DMS114 treated with DMSO at 0.1 percent for 48 hours (cell line): Measurements from ENCODE around the gene GCLC.
A peak's percentile ranks its signal among the peaks of the same experiment; 100 is the strongest.
"Not testable (repeated sequence)": the region's sequence is repeated elsewhere in the genome, so short reads cannot be mapped to it uniquely, and the experiment has no call there.

Experiments used
- DNase-seq: peaks from one replicate; lab custom pipeline; 2025; ENCODE audit not compliant: unreplicated experiment; lab: John Stamatoyannopoulos, UW

GCLC gene

DNA sequence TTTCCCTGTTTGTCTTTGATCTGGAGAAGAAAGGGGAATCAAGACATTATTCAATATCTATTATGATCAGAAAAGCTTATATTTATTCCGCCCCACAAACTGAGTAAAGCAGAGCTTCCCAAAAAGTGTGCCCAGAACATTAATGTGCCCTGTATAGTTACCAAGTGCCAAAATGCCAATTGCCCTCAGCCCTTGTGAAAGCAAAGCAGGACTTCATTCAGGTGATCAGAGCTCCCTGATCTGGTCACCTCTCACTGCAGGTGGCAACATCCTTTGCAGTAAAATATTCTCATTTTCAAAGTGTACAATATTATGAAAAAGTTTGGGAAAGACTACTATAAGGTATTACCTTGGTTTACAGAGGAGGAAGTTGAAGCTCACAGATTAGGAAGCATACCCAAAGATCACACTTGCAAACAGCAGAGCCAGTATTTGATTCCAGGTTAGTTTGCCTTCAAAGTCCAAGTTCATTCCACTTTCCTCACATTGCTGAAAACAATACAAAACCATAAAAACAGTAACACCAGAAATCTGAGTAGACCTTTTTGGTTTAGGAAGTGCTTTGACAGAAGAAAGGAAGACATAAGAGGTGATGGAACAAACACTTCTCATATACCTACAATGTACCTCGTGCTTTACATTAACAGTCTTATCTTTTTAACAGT is 19.6 kb upstream of the GCLC start:
- DNase-seq = no peak

DNA sequence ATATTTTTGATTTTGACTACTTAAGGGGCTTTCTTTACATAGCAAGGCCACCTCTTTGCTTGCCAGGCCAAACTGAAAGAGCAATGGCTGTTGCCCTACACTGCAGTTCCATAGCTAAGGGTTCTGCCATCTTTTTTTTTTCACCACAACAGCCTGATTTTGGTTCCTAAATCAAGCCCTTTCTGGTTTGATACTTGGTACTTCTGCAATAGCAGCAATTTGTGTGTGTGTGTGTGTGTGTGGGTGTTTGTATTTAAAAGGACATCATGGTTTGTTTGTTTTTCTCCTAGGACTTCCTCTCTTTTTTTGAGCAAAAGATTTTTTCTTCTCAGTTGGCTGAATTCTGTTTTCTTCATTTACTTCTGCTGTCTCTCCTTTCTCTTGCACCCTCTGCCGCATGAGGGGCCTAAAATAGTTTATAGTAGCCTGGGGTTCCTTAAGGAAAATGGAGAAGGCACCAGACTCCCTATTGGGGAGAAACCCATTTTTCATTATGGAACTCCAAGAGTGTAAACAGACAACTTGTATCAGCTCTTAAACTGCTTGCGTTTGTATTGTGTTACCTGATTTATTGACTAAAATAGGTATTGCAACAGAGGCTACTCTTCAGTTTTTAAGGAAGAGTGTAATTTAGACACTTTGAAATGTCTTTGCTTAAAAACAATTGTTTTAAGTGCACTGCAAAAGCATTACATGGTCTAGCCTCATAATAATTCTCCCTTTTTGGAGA is 12.2 kb upstream of the GCLC start:
- no peak for DNase-seq

- DNase-seq = not testable (repeated sequence)
Observed at GRCh38 chr6:53553600-53553999, 8.7 kb upstream of the GCLC start.

DNA sequence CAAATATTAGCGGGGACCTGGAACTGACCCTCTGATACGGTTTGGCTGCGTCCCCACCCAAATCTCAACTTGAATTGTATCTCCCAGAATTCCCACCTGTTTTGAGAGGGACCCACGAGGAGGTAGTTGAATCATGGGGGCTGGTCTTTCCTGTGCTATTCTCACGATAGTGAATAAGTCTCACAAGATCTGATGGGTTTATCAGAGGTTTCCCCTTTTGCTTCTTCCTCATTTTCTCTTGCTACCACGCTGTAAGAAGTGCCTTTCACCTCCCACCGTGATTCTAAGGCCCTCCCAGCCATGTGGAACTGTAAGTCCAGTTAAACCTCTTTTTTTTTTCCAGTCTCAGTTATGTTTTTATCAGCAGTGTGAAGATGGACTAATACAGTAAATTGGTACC is 6.8 kb upstream of the GCLC start:
- not testable (repeated sequence) for DNase-seq

- DNase-seq = peak; percentile 94
Observed at GRCh38 chr6:53547811-53548496, 3.1 kb upstream of the GCLC start.

DNA sequence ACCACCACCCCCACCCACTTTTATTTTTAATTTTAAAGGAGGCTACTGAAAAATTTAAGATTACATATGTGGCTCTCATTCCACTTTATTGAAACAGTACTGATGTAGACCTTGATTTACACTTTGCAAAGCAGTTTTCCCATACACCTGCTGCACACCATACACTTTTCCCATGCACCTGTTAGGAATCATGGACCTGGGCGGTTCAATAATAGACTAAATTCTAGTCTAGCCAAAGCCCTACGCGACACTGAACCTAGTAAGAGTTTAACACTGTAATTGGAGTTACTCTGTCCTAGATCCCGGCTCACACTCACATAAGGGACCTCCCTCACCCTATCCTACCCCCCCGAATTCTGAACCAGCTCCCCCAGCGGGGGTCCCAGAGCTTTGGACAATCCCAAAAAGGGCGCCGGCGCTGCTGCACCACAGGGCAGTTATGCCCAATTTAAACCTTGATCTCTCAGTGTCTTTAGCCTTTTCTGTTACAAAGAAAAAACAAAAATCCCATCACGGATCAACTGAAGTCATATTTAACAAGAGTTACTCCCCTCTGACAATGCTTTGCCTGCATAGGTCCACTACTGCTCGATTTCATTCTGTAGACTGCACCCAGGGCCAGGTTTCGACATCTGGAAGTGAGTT is 2.4 kb upstream of the GCLC start:
- DNase-seq = no peak

GRCh38 chr6:53546281-53546680 is 1.4 kb upstream of the GCLC start:
- DNase-seq = no peak

- no peak for DNase-seq
Observed at GRCh38 chr6:53544217-53544469, 758 bp downstream of the GCLC start.

- DNase-seq = no peak
Observed at GRCh38 chr6:53543359-53544216, 1.3 kb downstream of the GCLC start.

DNA sequence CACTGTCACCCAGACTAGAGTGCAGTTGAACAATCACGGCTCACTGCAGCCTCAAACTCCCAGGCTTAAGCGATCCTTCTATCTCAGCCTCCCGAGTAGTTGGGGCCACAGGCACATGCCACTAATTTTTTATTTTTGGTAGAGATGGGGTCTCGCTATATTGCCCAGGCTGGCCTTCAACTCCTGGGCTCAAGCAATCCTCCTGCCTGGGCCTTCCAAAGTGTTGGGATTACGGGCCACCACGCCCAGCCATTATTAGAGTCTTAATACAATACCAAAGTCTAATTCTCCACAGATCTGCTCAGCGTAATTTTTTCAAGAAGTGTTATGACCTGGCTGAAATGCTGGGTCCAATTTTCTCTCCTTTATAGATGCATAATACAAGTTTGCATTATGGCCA is 3.0 kb downstream of the GCLC start:
- no peak for DNase-seq

- DNase-seq = no peak
Observed at GRCh38 chr6:53540129-53540692, 4.7 kb downstream of the GCLC start.

DNA sequence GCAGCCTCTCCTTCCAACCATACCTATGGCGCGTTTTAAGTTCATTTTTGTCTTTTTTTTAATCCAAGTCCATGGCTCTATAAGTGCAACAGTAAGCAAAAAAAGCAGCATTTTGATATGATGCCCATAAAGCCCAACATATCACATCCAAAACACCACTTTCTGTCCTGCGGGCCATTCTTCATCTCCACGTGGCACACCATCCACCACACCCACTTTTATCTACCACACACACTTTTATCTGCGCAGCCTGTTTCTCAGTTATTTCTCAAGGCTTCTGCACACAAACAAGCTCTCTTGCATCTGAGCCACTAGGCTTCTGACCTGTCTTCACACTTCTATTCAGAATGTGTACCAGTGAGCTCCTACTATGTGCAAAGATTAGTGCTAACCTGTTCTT is 5.3 kb downstream of the GCLC start:
- DNase-seq = no peak

- no peak for DNase-seq
Observed at GRCh38 chr6:53536561-53536960, 8.3 kb downstream of the GCLC start.

DNA sequence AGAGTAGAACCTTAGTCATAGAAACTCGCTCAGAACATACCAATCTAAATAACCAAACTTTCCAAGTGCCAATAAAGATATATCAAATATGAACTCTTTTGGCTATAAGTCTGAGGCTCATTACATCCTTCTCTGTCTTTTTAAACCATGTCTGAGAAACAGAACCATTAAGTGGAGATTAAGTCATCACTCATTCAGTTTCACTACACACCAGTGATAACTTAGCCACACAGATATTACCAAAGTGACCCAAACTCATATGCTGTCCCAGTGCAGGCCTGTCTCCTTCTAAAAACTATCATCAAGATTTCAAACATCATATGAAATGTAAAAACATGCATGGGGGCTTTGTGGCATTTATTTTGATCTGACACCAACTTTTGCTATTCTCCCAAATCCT is 12.0 kb downstream of the GCLC start:
- DNase-seq = no peak

DNA sequence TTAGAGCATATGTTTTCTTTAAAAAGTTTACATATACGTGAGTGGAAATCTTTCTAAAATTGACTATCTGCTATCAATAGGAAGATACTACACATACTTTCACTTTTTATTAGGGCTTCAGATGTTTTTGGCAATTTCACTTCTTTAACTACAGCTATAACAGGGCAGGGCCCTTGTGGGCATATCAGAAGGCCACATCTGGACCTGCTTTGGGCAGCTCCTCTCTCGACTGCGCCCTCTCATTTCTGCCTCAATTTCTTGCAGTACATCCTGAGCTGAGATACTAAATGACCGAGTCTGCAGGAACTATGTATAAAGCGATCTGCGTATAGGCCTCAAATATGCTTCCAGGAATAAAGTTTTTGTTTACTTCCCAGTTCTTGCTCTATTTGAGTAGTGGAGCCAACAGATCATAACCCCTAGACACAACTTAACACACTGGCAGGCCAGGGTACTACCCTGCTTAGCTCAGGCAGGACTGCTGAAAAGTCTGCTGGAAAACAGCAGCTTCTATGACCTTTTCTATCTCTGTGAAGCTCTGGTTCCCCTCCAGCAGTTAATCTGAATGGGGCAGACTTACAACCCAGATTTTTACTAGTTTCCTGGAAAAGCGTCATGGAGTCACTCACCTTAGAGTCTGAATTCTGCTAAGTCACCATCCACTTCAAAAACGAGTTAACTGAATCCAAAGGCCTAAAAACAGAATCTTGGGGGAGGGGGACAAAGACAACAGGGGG is 12.7 kb downstream of the GCLC start:
- no peak for DNase-seq

- DNase-seq = no peak
Observed at GRCh38 chr6:53530780-53531386, 14.0 kb downstream of the GCLC start.

GRCh38 chr6:53530346-53530745 is 14.6 kb downstream of the GCLC start:
- no peak for DNase-seq

DNA sequence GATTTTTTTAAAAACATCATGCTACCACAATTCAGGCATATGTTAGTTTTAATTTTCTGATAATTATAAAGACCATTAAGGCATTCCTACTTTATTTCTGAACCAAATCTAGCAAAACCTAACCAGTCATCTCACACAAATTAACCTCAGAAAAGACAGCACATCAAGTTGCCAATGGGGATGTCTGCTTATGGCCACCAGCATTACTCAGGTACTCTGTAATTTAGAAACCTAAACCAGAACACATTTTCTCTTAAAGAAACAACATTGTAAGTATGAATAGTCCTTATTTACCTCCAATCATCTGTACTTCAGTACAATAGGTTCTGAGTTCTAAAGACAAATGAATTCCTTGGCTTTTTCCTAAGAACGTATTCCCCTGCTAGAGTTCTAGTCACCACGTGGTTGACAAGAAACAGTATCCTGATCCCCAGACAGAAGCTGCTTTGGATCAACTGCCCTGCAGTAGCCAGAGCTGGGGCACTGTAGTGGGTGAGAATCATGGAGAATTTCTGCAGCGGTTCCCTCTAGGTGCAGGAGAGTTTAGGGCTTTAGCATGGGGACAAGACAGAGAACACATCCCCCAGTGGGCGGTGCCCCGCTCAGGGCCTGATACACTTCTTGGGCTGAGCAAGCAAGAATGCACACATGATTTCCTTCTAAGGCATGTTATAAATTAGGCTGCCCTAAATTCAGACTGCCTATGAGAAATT is 15.4 kb downstream of the GCLC start:
- DNase-seq = no peak

- DNase-seq = no peak
Observed at GRCh38 chr6:53528107-53528506, 16.8 kb downstream of the GCLC start.
